PC-3 (cell line): Measurements from ENCODE around the gene DCLK3.

Experiments used
- EZH2 ChIP-seq: fragments of 300-600 bp; sonication (generic); IDR thresholded peaks from one replicate; pipeline ENCODE4 v1.6.1; 2017; ENCODE audit warnings: antibody characterized with exemption, mild to moderate bottlenecking, low read length; ENCODE audit not compliant: unreplicated experiment
- TF ChIP-seq, protein P1 (sequence below): fragments of 300-600 bp; sonication (generic); conservative IDR thresholded peaks from 2 replicates; pipeline ENCODE4 v1.5.1; 2017; ENCODE audit warnings: antibody characterized with exemption, low read depth, mild to moderate bottlenecking, low read length

DNA sequence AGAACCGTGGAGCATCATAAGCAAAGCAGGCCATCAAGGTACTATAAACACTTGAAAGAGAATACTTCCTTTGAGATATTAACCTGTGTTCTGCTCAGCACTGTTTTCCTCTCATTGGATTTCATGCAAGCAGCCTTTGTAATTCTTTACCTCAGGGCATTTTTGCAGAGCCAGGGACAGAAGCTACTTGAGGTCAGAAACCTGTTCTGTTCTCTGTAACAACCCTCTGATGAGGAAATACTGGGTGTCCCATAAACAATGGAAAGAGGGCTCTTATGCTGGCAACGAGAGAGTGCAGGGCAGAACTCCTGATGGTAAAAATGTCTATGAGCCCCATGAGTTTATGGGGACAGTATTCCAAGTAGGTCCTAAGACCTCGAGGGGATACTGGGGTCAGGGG, 66.0 kb downstream of the DCLK3 start:
- TF ChIP-seq, protein P1, sequence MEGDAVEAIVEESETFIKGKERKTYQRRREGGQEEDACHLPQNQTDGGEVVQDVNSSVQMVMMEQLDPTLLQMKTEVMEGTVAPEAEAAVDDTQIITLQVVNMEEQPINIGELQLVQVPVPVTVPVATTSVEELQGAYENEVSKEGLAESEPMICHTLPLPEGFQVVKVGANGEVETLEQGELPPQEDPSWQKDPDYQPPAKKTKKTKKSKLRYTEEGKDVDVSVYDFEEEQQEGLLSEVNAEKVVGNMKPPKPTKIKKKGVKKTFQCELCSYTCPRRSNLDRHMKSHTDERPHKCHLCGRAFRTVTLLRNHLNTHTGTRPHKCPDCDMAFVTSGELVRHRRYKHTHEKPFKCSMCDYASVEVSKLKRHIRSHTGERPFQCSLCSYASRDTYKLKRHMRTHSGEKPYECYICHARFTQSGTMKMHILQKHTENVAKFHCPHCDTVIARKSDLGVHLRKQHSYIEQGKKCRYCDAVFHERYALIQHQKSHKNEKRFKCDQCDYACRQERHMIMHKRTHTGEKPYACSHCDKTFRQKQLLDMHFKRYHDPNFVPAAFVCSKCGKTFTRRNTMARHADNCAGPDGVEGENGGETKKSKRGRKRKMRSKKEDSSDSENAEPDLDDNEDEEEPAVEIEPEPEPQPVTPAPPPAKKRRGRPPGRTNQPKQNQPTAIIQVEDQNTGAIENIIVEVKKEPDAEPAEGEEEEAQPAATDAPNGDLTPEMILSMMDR, result no peak
- no peak for TF ChIP-seq EZH2
